ENCODE results near the gene RARA.

The RARA gene

DNA sequence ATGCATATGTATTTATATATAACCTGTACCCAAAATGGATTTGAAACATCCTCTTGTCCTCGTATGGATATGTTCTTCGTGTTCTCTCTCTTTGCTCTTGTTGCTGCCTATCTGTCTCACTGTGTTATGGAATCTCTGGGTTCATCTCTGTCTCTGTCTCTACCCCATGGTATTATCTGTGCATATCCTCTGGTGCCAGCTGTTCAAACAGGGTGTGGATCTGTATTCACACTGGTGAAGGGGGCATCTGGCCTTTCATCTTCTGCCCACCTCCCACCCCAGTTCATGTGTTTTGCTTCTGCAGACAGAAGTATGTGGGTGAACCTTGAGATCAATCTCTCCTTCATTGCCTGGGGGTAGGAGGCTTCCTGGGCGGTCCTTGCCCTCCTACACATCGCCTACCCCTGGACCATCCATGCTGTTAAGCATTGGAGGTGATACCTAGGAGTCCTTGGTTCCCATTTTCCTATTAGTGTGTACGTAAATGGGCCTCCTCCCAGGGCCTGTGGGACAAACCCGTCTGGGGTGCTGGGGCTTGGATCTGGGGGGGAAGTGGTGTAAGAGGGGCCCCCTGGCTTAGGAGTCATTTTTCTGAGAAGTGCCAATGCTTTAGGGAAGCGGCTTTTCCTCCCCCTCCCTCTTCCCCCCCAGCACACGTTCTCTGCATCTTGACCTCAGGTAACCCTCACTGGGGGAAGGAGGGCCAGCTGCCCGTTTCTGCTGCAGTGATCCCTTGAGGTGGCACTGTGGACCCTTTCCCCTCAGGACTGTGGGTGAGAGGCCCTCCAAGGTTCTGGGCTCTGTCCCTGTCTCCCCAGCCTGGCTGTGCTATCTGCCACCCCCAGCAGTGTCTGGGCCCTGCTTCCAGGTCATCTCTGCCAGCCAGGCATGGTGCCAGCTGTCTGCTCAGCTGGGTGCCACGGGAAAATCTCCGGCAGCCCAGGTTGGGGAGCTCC is 21.1 kb downstream of the RARA start:
- DNase-seq, result peak in 1 of 2 experiments; percentile 68

DNA sequence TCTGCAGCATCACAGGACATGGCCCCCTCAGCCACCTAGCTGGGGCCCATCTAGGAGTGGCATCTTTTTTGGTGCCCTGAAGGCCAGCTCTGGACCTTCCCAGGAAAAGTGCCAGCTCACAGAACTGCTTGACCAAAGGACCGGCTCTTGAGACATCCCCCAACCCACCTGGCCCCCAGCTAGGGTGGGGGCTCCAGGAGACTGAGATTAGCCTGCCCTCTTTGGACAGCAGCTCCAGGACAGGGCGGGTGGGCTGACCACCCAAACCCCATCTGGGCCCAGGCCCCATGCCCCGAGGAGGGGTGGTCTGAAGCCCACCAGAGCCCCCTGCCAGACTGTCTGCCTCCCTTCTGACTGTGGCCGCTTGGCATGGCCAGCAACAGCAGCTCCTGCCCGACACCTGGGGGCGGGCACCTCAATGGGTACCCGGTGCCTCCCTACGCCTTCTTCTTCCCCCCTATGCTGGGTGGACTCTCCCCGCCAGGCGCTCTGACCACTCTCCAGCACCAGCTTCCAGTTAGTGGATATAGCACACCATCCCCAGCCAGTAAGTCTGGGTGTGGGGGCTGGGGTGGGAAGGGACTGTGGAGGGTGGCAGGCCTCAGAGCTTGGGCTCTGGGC is 22.0 kb downstream of the RARA start:
- no peak for DNase-seq

DNA sequence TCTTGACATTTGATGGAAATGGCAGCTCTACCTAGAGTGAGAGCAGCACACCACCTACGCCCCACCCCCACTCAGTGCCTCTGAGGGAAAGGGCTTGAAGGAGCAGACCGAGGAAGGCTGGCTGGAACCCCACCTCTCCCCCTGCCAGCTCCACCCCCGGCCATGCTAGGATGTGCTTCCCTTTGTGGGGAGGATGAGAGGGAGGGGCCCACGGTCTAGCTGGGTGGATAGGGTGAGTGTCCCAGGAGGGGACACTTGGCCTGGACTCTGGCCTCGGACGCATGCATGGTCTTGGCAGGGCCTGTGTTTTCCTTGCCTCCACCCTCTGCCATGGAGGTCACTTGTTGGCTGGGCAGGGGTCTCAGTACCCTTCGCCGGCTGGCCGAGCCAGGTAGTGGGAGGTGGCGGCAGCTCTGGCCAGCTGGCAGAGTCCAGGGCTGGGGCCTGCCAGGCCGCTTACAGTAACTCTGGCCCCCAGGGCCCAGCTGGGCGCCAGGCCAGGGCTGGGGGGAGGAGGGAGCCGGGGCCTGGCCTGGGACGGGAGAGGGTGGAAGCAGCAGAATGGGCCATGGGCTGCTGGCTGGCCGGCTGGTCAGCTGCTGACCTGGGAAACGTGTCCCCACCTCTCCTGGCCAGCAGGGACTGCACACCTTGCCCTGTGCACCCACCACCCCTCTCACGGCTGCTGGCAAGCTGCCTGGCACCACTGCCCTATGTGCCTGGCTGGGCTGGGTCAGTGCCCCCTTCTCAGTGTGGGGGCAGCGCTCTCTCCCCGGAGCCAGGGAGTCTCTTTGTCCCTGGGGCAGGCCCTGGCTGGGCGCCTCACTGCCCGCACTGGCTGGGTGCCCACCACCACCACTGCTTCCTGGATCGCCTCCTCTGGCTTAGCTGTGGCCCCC is 23.0 kb downstream of the RARA start:
- DNase-seq, result peak in 1 of 2 experiments; percentile 81

DNA sequence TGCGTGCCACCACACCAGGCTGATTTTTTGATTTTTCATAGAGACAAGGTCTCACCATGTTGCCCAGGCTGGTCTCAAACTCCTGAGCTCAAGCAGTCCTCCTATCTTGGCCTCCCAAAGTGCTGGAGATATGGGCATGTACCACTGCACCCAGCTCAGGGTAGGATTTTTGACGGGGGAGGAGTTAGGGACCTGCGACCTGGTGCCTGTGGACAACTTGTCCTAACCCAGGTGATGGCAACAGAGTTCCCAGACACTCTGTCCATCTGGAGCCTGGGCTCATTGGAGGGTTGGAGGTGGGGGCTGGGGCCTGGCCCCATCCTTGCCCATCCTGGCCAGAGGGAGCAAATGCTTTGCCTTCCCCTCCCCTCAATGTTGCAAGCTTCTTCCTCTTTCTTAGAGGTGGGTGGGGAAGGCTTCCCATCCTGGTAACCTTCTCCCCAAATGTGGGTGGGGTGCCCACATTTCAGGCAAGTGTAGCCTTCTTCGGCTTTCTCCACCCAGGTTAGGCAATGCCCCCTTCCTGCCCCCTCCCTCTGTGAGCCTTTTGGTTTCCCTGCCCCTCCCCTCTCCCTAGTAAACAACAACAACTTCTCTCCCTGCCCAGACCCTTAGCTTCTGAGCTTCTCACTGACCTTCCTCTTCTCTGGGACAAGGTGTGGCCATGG is 24.9 kb downstream of the RARA start:
- no peak for DNase-seq

DNA sequence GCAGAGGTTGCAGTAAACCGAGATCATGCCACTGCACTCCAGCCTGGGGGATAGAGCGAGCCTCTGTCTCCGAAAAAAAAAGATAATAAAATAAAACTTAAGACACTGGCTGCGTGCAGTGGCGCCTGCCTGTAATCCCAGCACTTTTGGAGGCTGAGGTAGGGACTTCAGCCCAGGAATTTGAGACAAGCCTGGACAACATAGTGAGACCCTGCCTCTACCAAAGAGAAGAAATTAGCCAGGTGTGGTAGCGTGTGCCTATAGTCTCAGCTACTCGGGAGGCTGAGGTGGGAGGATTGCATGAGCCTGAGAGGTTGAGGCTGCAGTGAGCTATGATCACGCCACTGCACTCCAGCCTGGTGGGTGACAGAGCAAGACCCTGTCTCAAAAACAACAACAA is 26.6 kb downstream of the RARA start:
- no peak for DNase-seq

DNA sequence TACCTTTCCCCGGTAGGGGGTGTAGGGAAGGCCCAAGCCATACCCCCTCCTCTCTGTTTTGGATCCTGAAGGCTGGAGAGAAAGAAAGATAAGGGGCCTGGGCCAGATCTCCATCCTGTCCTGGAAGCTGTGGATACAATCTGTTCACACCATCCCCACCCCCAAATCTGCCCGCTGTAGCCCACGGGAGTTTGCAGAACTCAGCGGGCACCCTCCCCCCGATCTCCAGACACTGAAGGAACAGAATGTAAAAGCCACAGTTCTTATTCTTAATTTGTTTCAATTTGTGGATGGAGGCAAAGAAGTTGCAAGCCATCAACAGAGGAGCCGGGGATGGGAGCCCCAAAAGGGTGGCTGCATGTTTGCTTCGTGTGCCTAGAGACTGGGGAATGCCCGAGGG is 28.4 kb downstream of the RARA start:
- no peak for DNase-seq

DNA sequence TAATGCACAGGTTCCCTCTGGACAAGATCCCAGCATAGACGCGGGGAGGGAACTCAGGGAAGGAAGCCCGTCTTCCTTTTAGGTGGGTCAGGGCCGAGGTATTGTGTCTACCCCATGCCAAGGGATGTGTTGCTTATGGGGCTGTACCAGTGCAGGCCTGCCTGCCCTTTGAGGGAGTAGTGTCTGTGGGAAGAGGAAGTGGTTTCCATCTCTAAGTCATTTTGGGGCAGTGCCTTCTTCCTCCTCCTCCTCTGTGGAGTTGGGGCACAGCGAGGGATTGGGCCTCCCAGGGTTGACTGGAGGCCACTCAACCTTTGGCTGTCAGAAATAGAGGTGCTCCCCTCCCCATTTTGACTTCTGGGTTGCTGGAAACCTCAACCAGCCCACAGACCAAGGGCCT is 29.1 kb downstream of the RARA start:
- no peak for DNase-seq

DNA sequence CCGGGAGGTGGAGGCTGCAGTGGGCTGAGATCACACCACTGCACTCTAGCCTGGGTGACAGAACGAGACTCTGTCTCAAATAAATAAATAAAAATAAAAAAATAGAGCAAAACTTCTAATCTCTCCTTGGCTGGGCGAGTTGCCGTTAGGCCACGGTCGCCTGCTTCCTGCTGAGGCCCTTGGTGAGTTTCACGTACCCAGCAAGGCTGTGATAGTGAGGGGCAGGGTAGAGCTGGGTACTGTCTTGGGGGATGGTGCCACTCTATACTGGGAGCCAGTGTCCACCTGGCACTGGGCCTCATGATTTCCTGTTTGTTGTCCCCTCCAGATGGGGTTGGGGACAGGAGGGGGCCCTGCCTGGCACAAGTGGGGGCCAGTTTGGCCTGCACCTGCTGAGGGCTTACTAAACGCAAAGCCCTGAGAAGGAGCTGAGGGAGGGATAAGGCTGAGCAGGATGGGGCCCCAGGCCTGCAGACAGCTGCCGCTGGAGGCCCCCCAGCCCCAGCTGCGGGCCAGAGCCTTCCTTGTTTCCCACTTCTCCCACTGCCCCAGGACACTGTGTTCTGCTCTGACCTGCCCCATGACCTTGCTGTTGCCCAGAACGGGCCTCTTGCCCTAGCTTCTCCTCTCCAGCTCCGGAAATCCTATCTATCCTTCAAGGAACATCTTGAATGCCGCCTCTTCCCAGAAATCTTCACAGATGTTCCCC is 30.1 kb downstream of the RARA start:
- no peak for DNase-seq

DNA sequence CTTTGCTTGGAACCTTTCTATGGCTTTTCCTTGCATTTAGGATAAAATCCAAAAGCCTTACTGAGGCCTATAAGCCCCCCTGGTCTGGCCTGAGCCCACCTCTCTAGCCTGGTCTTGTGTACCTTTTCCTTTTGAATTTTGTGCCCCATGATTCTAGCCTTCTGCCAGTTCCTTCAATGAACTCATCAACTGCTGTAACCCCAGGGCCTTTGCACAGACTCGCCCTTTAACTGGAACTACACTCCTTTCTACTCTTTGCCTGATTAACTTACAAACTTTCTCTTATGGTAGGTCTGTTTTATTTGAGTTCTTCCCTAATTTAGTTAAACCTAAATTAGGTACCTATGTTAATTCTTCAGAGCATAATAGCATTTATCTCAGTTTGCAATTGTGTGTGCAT is 31.3 kb downstream of the RARA start:
- DNase-seq, result no peak

DNA sequence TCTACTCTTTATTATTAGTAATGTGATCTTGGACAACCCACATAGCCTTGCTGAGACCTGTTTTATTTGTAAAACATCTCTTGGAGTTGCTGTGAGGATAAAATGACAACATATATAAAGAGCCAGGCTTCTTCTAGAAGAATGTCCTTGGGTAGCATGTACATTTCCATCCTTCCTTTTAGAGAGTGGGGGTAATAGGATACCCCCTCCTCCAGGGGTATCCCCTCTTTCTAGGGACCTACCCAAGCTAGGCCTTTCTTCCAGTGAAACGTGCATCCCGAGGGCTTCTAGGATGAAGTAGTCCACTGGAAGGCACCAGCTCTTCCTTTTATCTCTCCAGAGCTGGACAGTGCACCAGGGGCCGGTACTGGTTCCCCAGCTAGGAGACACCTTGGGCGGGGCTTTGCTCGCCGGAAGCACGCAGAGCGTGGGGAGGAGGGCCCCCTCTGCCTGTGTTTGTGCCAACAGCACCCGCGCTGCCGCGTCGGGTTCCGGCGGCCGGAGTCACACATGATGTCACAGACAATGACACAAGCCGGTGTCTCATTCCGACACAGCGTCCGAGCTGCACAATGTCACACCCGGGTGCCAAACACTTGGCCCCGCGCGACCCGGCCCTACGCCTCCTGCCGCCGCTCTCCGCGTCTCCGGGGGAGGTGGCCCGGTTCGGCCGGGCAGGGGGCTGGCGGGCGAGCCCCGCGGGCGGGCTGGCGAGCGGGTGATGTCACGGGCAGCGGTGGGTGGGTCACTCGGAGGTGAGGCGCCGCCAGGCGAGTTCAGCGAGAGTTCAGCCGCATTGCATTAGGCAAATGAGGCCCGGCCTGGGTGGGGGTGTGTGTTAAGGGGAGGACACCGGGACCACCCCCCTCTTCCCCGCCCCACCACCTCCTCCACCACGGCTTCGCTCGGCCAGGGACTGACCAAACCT is 32.2 kb downstream of the RARA start:
- no peak for DNase-seq

DNA sequence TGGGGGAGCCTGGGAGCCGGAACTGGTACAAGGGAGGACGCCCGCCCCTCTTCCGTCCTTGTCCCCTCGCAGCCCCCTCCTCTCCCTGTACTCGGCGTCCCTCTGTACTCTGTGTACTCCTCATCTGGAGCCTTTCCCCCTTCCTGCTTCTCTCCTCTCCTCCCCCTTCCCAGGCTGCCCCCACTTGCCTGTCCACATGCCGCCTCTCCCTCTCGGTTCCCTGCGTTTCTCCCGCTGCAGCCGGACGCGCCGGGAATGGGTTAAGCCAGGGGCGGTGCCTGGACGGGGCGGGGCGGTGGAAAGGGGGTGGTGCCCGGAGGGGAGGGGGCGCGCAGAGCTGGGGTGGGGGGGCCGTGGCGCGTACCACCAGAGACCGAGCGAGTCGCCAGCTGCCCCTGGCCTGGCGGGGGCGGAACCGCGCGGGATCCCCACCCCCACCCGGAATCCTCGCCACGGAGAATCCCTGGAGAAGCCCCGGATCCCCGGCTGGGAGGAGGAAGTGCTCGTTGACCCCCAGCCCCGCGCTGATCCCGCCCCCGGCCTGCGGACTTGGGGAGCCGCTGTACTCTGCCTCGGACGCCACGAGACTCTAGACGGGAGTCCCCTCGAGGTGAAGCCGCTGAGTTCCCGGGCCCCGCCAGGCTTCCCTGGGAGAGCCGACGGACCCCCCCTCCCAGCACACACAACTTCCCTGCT is 33.0 kb downstream of the RARA start:
- no peak for DNase-seq

DNA sequence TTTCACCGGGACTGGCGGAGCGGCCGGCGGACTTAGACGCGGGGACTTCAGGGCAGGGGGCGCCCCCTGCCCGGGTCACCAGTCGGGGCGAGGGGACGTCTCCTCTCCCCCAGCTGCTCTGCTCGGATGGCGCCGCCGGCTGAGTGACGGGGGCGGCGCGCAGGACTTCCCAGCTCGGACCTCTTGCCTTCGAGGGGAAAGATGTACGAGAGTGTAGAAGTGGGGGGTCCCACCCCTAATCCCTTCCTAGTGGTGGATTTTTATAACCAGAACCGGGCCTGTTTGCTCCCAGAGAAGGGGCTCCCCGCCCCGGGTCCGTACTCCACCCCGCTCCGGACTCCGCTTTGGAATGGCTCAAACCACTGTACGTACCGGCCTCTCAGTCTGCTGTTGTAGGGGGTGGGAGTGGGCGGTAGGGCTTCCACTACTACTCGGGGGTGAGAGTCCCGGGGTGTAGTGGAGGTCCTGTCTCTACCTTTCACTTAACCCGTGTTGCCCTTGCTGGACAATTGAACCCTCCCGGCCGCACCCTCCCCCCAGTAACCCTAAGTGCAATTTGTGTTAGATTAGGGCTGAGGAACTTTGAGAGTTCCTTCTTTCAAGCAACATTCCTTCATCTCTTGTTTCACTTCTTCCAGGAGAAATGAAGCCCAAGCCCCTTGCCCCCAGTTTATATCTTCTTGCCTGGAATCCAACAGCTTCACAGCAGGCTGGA is 33.7 kb downstream of the RARA start:
- DNase-seq, result no peak

DNA sequence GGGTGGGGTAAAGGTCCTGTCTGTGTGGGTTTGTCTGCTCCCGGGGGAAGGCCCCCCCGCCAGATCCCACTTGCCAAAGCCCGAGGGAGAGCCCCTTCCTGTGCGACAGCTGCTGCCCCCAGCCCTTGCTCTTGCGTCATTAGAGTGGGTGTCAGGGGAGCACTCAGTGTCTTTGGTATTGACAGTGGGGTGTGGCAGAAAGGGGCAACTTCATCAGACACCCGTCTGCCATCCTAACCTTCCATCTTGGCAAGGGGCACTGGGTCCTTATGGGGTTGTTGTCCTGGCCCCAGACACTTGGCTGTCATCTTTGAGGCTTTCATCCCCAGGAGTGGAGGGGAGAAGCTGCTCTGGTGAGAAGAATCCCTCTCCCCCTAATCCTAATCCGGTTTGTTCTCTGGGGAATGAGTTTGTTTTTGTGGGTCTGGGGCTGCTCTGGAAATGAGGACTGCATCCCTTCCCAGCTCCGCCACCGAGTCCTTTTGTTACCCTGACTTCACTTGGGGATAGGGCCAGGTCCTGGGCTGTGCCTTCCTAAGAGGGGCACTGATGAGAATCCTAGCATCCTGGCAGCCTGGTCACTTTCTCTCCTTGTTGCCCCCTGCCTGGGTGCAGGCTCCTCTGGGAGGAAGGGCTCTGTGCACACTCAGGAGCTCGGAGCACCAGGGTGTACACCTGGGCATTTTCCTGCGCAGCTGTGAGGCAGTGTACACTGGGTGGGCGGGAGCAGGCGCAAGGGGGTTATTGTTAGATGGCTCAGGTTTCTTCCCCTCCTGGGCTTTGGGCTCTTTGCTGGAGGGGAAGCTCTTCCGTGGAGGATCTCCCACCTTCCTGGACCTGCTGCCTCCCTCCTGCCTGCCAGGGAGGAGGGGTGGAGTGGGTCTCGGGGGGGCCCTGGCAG is 34.5 kb downstream of the RARA start:
- DNase-seq, result no peak

DNA sequence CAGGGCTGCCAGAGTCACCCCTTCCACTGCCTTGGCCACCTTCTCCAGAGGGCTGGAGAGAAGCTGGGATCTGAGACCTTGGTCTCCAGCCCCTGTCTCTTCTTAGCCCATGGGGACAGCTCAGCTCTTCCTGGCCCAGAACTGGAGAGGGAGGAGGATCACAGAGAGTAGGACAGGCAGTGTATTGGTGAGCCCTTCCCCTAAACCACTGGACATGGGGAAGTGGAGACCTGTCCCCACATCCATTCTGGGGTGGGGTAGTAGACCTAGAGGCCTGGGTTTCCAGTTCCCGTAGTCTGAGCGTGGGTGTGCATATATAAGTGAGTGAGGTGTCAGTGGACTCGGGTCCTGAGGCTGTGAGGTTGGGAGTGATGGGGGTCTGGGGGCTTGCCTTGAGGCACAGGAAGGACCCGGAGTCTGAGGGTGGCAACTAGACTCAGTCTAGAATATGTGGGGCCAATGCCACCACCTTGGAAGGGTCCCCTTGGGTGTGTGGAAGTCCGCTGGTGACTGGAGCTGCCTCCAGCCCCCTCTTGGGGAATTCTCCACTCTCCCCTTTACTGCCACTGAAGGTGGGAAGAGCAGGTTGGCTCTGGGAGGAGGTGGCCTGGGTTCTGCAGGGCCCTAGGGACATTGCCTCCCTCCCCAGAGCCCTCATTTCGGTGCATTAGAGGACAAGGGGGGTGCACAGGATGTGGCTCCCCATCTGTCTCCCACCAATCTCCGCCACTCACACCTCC is 35.6 kb downstream of the RARA start:
- no peak for DNase-seq

DNA sequence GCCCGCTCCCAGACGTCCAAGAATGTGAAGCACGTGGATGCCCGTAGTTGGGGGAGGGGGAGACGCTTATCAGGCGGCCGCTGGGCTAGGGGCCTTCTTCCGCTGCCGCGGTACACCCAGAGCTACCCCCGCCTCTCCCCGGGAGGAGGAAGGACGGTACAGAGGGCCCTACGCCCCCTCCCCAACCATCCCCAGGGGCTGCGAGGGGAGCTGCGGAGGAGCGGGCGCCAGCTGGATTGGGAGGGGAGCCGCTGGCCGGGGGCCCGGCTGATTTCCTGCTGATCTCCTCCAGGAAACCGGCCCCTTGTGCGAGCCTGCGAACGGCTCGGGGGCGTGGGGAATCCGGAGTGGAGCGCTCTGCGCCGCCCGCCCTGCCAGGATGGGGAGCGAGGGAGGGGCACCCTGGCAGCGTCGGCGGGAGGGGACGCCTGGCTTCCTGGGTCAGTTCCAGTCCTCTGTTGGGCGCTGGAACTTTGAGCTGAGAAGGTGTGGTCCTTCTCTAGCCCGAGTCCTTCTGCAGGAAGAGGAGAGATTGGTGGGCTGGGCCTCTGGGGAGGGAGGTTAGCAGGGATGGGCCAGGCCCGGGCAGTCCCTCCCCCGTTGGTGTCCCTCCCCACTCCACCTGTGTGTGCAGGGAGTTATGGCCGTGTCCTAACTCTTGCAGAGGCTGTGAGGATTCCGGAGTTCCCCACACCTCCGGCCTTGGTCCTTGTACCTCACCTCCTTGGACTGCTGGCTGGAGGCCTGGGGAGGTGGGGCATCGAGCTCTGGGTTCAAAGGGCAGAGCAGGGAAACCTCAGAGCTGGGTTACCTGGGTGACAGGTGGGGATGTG is 36.4 kb downstream of the RARA start:
- peak in 1 of 2 experiments; percentile 33 for DNase-seq

DNA sequence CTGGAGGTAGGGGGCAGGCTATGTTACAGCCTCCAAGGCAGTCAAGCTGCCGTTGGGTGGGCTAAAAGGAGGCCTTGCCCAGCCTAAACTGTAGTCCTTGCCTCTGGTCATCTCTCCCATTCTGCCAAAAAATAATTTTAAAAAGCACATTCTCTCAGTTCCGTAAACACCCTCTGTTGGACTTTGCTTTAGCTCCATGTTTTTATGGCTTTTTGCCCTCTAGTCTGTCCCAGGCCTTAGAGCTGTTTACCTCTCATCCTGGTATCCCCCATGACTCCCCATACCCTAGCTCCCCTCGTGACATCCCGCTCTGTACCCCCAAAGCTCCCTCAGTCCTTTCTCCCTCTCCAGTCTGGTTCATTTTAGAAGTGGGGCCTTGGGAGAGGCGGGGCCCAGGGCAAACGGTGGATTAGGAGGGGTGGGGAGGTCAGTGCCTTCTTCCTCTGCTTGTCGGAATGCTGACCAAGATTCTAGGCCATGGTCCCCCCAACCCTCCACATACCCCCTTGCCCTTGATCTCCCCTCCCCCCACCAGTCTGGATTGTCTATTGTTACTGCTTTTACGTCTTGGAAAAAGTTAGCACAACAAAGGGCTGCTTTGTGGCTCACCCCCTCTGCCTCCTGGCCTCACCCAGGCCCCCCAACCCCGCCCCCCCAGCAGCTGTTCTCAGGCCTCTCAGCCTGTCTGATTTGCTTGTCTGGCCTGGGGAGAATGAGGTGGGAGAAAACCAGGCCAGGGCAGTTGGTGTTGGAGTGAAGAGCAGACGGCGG is 37.2 kb downstream of the RARA start:
- no peak for DNase-seq
